WTC11 (cell line): ENCODE results near the gene RAB5IF. TPM values are rescaled to one million over a fixed set of nuclear protein-coding genes. Genes with fewer than 3 reads are reported as not detected.
A peak's percentile ranks its signal among the peaks of the same experiment; 100 is the strongest.

Source experiments
- ATAC-seq: fragments of 200-7000 bp; cut with Tn5 transposase; 2 replicates; pipeline ENCODE4 v1.10.0; 2021; ENCODE audit warnings: mild to moderate bottlenecking, moderate library complexity
- CTCF ChIA-PET: fragments of 300-600 bp; sonication (Branson Sonifier 250); formaldehyde crosslinking; loops from one replicate; lab custom pipeline; 2021; ENCODE audit warnings: antibody characterized with exemption; lab: Charles Lee
- POLR2A ChIA-PET: fragments of 350-600 bp; sonication (Branson Sonifier 250); formaldehyde crosslinking; loops from one replicate; lab custom pipeline; 2021; ENCODE audit warnings: antibody characterized with exemption; lab: Charles Lee
- DNase-seq: peaks from one replicate; pipeline ENCODE4 v3.0.0; 2021; ENCODE audit warnings: low spot score
- H3K27ac Mint-ChIP-seq: 2 replicates; pipeline ENCODE4 v1.8.0; 2021; ENCODE audit warnings: mixed read lengths
- H3K27me3 Mint-ChIP-seq: 2 replicates; pipeline ENCODE4 v1.8.0; 2021; ENCODE audit warnings: low read depth, mild to moderate bottlenecking, moderate library complexity, mixed read lengths
- H3K36me3 Mint-ChIP-seq: 2 replicates; pipeline ENCODE4 v1.8.0; 2021; ENCODE audit warnings: mixed read lengths
- H3K4me1 Mint-ChIP-seq: 2 replicates; pipeline ENCODE4 v1.8.0; 2022; ENCODE audit warnings: mixed read lengths
- H3K4me3 Mint-ChIP-seq: 2 replicates; pipeline ENCODE4 v1.8.0; 2021; ENCODE audit warnings: mild to moderate bottlenecking, moderate library complexity, mixed read lengths
- H3K9me3 Mint-ChIP-seq: 2 replicates; pipeline ENCODE4 v1.8.0; 2021; ENCODE audit warnings: mixed read lengths
- E2F1 ChIP-seq: sonication (generic); formaldehyde crosslinking; IDR thresholded peaks from 2 replicates; pipeline ENCODE4 v1.8.0; 2022; ENCODE audit warnings: mild to moderate bottlenecking, missing genetic modification reagents
- ESRRA ChIP-seq: sonication (generic); formaldehyde crosslinking; IDR thresholded peaks from 2 replicates; pipeline ENCODE4 v1.8.1; 2022; ENCODE audit warnings: mild to moderate bottlenecking, missing genetic modification reagents, borderline replicate concordance
- MLX ChIP-seq: sonication (generic); formaldehyde crosslinking; IDR thresholded peaks from 2 replicates; pipeline ENCODE4 v1.8.1; 2023; ENCODE audit warnings: mild to moderate bottlenecking, missing genetic modification reagents, moderate library complexity
- NR2C2 ChIP-seq: sonication (generic); formaldehyde crosslinking; IDR thresholded peaks from 2 replicates; pipeline ENCODE4 v1.8.0; 2022; ENCODE audit warnings: mild to moderate bottlenecking, missing genetic modification reagents
- ZBTB21 ChIP-seq: sonication (generic); formaldehyde crosslinking; IDR thresholded peaks from 2 replicates; pipeline ENCODE4 v1.8.1; 2023; ENCODE audit warnings: mild to moderate bottlenecking, missing genetic modification reagents, borderline replicate concordance
- ZBTB43 ChIP-seq: sonication (generic); formaldehyde crosslinking; IDR thresholded peaks from 2 replicates; pipeline ENCODE4 v1.8.1; 2023; ENCODE audit warnings: mild to moderate bottlenecking, missing genetic modification reagents
- ZNF263 ChIP-seq: sonication (generic); formaldehyde crosslinking; IDR thresholded peaks from 2 replicates; pipeline ENCODE4 v1.8.1; 2022; ENCODE audit warnings: low read depth, mild to moderate bottlenecking, moderate library complexity, missing genetic modification reagents
- ZNF423 ChIP-seq: fragments of 250-450 bp; sonication (Bioruptor Pico); IDR thresholded peaks from 2 replicates; pipeline ENCODE4 v2.1.2; 2022; ENCODE audit warnings: mild to moderate bottlenecking, moderate library complexity
- ZSCAN18 ChIP-seq: fragments of 250-450 bp; sonication (Bioruptor Pico); IDR thresholded peaks from 2 replicates; pipeline ENCODE4 v2.1.2; 2022; ENCODE audit warnings: mild to moderate bottlenecking, moderate library complexity
- total RNA-seq: library from RNA; stranded (reverse); gene quantifications from 3 replicates; pipeline ENCODE4 v1.2.3, GENCODE V29; 2021
- TF ChIP-seq, protein P1 (sequence below): sonication (generic); formaldehyde crosslinking; IDR thresholded peaks from 2 replicates; pipeline ENCODE4 v1.8.0; 2022; ENCODE audit warnings: mild to moderate bottlenecking, missing genetic modification reagents
- TF ChIP-seq, protein P2 (sequence below): sonication (generic); formaldehyde crosslinking; IDR thresholded peaks from 2 replicates; pipeline ENCODE4 v1.8.1; 2022; ENCODE audit warnings: mild to moderate bottlenecking, moderate library complexity, missing genetic modification reagents
- TF ChIP-seq, protein P3 (sequence below): sonication (generic); formaldehyde crosslinking; IDR thresholded peaks from 2 replicates; pipeline ENCODE4 v1.8.0; 2022; ENCODE audit warnings: mild to moderate bottlenecking, missing genetic modification reagents

Gene RAB5IF
- total RNA-seq, 1 experiment from 2014 or later: 88.4 TPM

DNA sequence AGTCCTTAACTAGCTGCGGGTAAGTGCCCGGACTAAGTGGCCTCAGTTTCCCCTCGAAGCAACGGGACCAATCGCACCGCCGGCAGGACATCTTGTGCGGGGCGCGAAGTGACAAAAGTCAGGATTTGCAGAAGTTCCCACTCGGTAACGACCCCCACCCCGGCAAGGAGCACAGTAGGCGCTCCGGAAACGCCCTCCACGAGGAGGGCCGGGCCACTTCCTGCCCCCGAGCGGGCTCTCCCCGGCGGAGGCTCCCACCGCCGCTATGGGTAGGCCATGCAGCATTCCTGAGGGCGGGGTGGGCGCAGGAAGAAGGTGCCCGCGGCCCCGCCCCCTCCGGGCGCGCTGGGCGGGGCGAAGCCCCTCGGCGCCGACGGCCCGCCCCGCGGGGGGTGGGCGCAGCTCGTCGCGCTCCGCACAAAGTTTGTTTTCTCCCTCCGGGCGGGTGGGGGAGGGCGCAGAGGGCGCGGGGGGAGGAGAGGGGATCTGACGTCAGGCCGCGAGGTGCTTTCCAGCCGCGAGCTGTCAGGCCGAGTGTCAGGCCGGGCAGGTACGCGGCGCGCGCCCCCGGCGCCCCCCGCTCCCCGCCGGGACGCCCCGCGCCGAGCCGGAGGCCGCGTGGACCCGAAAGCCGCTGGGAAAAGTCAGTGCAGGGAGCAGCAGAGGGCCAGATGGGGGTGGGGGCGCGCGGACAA, 32.3 kb upstream of the RAB5IF start, which contains the start of gene TGIF2 (continued):
- TF ChIP-seq ZBTB43 (CRISPR knock-in tag) (peak; percentile 25; the same call in 1 of the 2 replicates), ZSCAN18 (CRISPR knock-in tag) (no peak), ZNF263 (CRISPR knock-in tag) (no peak), MLX (no peak), ESRRA (no peak), ZBTB21 (no peak), NR2C2 (CRISPR knock-in tag) (no peak), E2F1 (no peak)
- TF ChIP-seq, protein P1, sequence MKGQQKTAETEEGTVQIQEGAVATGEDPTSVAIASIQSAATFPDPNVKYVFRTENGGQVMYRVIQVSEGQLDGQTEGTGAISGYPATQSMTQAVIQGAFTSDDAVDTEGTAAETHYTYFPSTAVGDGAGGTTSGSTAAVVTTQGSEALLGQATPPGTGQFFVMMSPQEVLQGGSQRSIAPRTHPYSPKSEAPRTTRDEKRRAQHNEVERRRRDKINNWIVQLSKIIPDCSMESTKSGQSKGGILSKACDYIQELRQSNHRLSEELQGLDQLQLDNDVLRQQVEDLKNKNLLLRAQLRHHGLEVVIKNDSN (CRISPR knock-in tag): peak; percentile 39; the same call in 1 of the 2 replicates
- TF ChIP-seq, protein P2, sequence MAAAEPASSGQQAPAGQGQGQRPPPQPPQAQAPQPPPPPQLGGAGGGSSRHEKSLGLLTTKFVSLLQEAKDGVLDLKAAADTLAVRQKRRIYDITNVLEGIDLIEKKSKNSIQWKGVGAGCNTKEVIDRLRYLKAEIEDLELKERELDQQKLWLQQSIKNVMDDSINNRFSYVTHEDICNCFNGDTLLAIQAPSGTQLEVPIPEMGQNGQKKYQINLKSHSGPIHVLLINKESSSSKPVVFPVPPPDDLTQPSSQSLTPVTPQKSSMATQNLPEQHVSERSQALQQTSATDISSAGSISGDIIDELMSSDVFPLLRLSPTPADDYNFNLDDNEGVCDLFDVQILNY: peak; percentile 55; the same call in 1 of the 2 replicates
- TF ChIP-seq, protein P3, sequence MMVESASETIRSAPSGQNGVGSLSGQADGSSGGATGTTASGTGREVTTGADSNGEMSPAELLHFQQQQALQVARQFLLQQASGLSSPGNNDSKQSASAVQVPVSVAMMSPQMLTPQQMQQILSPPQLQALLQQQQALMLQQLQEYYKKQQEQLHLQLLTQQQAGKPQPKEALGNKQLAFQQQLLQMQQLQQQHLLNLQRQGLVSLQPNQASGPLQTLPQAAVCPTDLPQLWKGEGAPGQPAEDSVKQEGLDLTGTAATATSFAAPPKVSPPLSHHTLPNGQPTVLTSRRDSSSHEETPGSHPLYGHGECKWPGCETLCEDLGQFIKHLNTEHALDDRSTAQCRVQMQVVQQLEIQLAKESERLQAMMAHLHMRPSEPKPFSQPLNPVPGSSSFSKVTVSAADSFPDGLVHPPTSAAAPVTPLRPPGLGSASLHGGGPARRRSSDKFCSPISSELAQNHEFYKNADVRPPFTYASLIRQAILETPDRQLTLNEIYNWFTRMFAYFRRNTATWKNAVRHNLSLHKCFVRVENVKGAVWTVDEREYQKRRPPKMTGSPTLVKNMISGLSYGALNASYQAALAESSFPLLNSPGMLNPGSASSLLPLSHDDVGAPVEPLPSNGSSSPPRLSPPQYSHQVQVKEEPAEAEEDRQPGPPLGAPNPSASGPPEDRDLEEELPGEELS (CRISPR knock-in tag): peak; percentile 22; the same call in 1 of the 2 replicates

DNA sequence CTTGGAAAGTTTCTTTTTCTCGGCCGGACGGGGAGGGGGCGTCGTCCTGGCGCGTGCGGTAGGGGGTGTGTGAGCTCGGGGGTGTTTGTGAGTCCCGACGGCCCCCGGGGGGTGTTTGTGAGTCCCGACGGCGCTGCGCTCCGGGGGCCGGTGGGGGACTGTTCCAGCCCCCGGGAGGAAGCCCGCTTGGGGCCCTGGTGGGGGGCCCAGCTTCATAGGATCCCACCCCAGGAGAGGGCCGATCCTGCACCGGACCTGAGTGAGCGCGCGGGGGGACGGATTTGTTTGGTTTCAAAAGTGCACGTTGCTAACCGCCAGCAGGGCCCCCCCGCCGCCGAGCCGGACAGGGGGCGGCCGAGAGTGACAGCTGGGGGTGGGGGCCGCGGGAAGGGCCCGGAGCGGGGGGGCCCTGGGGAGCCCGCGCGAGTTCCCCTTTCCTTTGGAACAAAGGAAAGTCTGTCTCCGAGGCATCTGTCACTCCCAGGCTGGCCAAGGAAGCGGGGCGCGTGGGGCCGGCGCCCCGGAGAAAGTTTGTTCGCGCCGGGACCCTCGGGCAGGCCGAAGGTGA, 31.7 kb upstream of the RAB5IF start:
- H3K36me3 Mint-ChIP-seq: peaks cover 12% of the 10 kb centered on the region
- peak; percentile 66 for TF ChIP-seq ZNF423 (CRISPR knock-in tag)
- TF ChIP-seq, protein P3 (CRISPR knock-in tag): no peak
- H3K9me3 Mint-ChIP-seq: no peaks in the 10 kb centered on the region
- DNase-seq: no peak
- peaks cover 59% of the 10 kb centered on the region for H3K4me1 Mint-ChIP-seq
- ATAC-seq: peak; percentile 0; the same call in 1 of the 2 replicates
- CTCF ChIA-PET: interaction anchor here (1.1 to 3.5 kb wide), 6 partner anchors 11 to 67 kb away, joined by 3 to 32 read pairs (median 9); partner anchors contain the start of genes MYL9 and RAB5IF
- no peaks in the 10 kb centered on the region for H3K27me3 Mint-ChIP-seq
- H3K27ac Mint-ChIP-seq: no peak overlapping the region
- H3K4me3 Mint-ChIP-seq: peak overlapping the region; percentile 86
- POLR2A ChIA-PET: interaction anchor here (0.9 to 5.8 kb wide), 3 partner anchors 11 to 104 kb away, joined by 3 to 54 read pairs (median 4); partner anchors contain the start of gene RAB5IF
